Skeletal muscle tissue (tissue), 4 donors: ENCODE results near the gene AGRN. TPM values are rescaled to one million over a fixed set of nuclear protein-coding genes. Genes with fewer than 3 reads are reported as not detected.

Source experiments
- H3K27ac ChIP-seq: one replicate; pipeline ENCODE4 v1.7.0; 2013; ENCODE audit warnings: mild to moderate bottlenecking, low read depth, low read length, inconsistent platforms
- H3K27me3 ChIP-seq, 3 donors: one replicate each; pipeline ENCODE4 v1.7.0; 2013; ENCODE audit warnings: low read length in 3 of 3; ENCODE audit not compliant: control insufficient read depth in 3 of 3, insufficient read depth in 3 of 3
- H3K36me3 ChIP-seq, 3 donors: one replicate each; pipeline ENCODE4 v1.7.0; 2013; ENCODE audit warnings: low read length in 3 of 3; ENCODE audit not compliant: control insufficient read depth in 3 of 3, insufficient read depth in 3 of 3
- H3K4me1 ChIP-seq, 3 donors: one replicate each; pipeline ENCODE4 v1.7.0; 2013; ENCODE audit warnings: low read length in 3 of 3, mild to moderate bottlenecking in 3 of 3; ENCODE audit not compliant: control insufficient read depth in 3 of 3, insufficient read depth in 3 of 3
- H3K4me3 ChIP-seq, 3 donors: one replicate each; pipeline ENCODE4 v1.7.0; 2013; ENCODE audit warnings: low read length in 3 of 3
- H3K9ac ChIP-seq, 3 donors: one replicate each; pipeline ENCODE4 v1.7.0; 2013; ENCODE audit warnings: low read length in 3 of 3, mild to moderate bottlenecking in 3 of 3, moderate library complexity in 2 of 3, low read depth in 1 of 3
- H3K9me3 ChIP-seq, 3 donors: one replicate each; pipeline ENCODE4 v1.7.0; 2013; ENCODE audit warnings: low read length in 3 of 3; ENCODE audit not compliant: control insufficient read depth in 3 of 3
- total RNA-seq: library from RNA; depleted of rRNA; stranded (reverse); fragments of >200 nt; gene quantifications from one replicate; pipeline ENCODE4 v1.2.3, GENCODE V29; 2014
- donor health status: Osteomylitis.

Gene AGRN
- total RNA-seq, 1 donor from 2014 or later = 14.6 TPM

GRCh38 chr1:1043411-1043810, 23.5 kb downstream of the AGRN start:
- Histone ChIP-seq H3K27ac (no peak overlapping the region), H3K4me3 (no peak overlapping the region)

GRCh38 chr1:1043921-1044320, 24.0 kb downstream of the AGRN start:
- Histone ChIP-seq H3K36me3 (peaks cover 0 to 5% (median 0%) of the 10 kb centered on the region in 3 donors), H3K4me1 (peaks cover 0 to 15% (median 8%) of the 10 kb centered on the region in 3 donors), H3K9ac (no peak overlapping the region), H3K27ac (no peak overlapping the region), H3K9me3 (no peaks in the 10 kb centered on the region), H3K27me3 (peaks cover 13 to 21% (median 16%) of the 10 kb centered on the region in 3 donors), H3K4me3 (no peak overlapping the region)

More at GRCh38 chr1:1043411-1043810, 23.5 kb downstream of the AGRN start:
- H3K4me1 ChIP-seq = peaks cover 0 to 15% (median 8%) of the 10 kb centered on the region in 3 donors
- peaks cover 18 to 26% (median 21%) of the 10 kb centered on the region in 3 donors for H3K27me3 ChIP-seq
- H3K9ac ChIP-seq = no peak overlapping the region
- no peaks in the 10 kb centered on the region for H3K9me3 ChIP-seq
- peaks cover 0 to 5% (median 0%) of the 10 kb centered on the region in 3 donors for H3K36me3 ChIP-seq

DNA sequence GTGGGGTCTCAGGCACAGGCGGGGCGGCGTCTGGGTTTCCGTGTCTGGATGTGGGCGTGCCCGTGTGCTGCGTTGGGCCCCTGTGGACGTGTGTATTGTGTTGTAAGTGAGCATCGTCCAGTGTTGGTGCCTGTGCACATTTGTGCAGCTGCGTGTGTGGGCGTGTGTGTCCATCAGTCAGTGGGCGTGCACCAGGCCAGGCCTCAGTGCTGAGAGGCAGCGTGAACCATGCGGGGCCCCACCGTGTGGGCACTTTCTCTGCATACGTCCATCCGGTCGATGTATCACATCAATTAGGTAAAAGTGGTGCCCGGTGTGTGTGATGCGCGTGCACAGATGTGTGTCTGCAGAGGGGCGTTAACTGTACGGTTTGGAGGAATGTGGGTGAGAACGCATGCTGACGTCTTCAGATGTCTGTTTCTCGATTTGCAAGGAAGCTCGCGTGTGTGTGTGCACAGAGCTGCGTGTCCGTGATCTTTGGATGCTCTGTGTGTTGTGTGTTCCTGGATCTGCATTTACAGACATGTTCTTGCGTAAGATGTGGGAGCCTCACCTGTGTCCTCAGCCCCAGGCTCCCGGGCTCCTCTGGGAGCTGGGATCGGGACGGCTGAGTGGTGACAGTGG, 24.6 kb downstream of the AGRN start:
- H3K36me3 ChIP-seq = peaks cover 0 to 5% (median 0%) of the 10 kb centered on the region in 3 donors
- no peaks in the 10 kb centered on the region for H3K9me3 ChIP-seq
- H3K9ac ChIP-seq = no peak overlapping the region
- no peak overlapping the region for H3K27ac ChIP-seq
- H3K27me3 ChIP-seq = peaks cover 7 to 14% (median 10%) of the 10 kb centered on the region in 3 donors
- peaks cover 0 to 10% (median 8%) of the 10 kb centered on the region in 3 donors for H3K4me1 ChIP-seq
- no peak overlapping the region for H3K4me3 ChIP-seq

DNA sequence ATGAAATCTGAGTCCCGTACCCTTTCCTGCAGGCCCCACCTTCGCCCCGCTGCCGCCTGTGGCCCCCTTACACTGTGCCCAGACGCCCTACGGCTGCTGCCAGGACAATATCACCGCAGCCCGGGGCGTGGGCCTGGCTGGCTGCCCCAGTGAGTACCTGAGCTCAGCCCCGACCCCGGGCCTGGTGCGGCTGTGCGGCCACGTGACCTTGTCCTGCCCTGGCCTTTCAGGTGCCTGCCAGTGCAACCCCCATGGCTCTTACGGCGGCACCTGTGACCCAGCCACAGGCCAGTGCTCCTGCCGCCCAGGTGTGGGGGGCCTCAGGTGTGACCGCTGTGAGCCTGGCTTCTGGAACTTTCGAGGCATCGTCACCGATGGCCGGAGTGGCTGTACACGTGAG, 25.2 kb downstream of the AGRN start:
- H3K9me3 ChIP-seq = no peaks in the 10 kb centered on the region
- H3K9ac ChIP-seq = no peak overlapping the region
- H3K4me1 ChIP-seq = peaks cover 0 to 5% (median 5%) of the 10 kb centered on the region in 3 donors
- H3K27me3 ChIP-seq = peaks cover 1 to 8% (median 5%) of the 10 kb centered on the region in 3 donors
- no peak overlapping the region for H3K4me3 ChIP-seq
- H3K27ac ChIP-seq = no peak overlapping the region
- peaks cover 0 to 5% (median 0%) of the 10 kb centered on the region in 3 donors for H3K36me3 ChIP-seq

GRCh38 chr1:1046243-1046642, 26.3 kb downstream of the AGRN start:
- H3K36me3 ChIP-seq = peaks cover 0 to 7% (median 0%) of the 10 kb centered on the region in 3 donors

DNA sequence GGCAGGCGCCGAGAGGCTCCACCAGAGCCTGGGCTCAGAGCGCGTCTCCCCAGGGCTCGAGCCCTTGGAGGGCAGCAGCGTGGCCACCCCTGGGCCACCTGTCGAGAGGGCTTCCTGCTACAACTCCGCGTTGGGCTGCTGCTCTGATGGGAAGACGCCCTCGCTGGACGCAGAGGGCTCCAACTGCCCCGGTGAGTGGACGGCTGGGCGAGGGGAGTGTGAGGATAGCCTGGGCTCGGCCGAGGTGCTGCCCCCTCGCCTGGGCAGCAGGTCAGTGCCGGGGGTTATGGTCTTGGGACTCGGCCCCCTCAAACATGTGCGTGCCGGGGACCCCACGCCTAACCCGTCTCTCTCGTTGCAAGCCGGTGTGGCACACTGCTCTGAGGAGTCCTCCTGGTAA, 26.8 kb downstream of the AGRN start:
- H3K4me1 ChIP-seq = no peaks in the 10 kb centered on the region
- H3K4me3 ChIP-seq = no peak overlapping the region
- H3K27me3 ChIP-seq = peaks cover 0 to 3% (median 0%) of the 10 kb centered on the region in 3 donors
- H3K36me3 ChIP-seq = peaks cover 0 to 7% (median 0%) of the 10 kb centered on the region in 3 donors
- H3K9ac ChIP-seq = no peak overlapping the region
- no peaks in the 10 kb centered on the region for H3K9me3 ChIP-seq
- no peak overlapping the region for H3K27ac ChIP-seq

More at GRCh38 chr1:1046243-1046642, 26.3 kb downstream of the AGRN start:
- peaks cover 0 to 3% (median 0%) of the 10 kb centered on the region in 3 donors for H3K27me3 ChIP-seq
- no peak overlapping the region for H3K9ac ChIP-seq
- no peak overlapping the region for H3K27ac ChIP-seq
- H3K4me1 ChIP-seq = no peaks in the 10 kb centered on the region
- H3K9me3 ChIP-seq = no peaks in the 10 kb centered on the region
- H3K4me3 ChIP-seq = no peak overlapping the region

DNA sequence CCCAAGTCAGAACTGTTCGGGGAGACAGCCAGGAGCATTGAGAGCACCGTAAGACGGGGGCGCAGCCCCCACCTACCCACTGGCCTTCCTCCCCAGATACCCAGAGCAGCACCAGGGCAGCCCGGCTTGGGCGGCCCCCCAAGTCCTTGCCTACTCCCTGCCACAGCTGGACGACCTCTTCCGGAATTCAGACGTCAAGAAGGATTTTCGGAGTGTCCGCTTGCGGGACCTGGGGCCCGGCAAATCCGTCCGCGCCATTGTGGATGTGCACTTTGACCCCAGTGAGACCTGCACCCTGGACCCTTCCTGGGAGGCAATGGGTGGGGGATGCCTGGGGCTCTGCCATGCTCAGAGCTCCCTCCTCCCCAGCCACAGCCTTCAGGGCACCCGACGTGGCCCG, 27.5 kb downstream of the AGRN start:
- H3K4me3 ChIP-seq = no peak overlapping the region
- H3K27me3 ChIP-seq = no peaks in the 10 kb centered on the region
- peaks cover 0 to 7% (median 0%) of the 10 kb centered on the region in 3 donors for H3K36me3 ChIP-seq
- no peak overlapping the region for H3K9ac ChIP-seq
- H3K27ac ChIP-seq = no peak overlapping the region
- no peaks in the 10 kb centered on the region for H3K4me1 ChIP-seq
- no peaks in the 10 kb centered on the region for H3K9me3 ChIP-seq

DNA sequence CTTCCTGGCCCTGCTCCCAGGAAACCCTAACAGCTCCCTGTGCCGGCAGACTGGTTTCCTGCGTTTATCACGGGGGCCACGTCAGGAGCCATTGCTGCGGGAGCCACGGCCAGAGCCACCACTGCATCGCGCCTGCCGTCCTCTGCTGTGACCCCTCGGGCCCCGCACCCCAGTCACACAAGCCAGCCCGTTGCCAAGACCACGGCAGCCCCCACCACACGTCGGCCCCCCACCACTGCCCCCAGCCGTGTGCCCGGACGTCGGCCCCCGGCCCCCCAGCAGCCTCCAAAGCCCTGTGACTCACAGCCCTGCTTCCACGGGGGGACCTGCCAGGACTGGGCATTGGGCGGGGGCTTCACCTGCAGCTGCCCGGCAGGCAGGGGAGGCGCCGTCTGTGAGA, 28.0 kb downstream of the AGRN start:
- Histone ChIP-seq H3K4me3 (no peak overlapping the region), H3K27me3 (no peaks in the 10 kb centered on the region), H3K4me1 (no peaks in the 10 kb centered on the region), H3K36me3 (peaks cover 0 to 7% (median 1%) of the 10 kb centered on the region in 3 donors), H3K27ac (no peak overlapping the region), H3K9me3 (no peaks in the 10 kb centered on the region), H3K9ac (no peak overlapping the region)

DNA sequence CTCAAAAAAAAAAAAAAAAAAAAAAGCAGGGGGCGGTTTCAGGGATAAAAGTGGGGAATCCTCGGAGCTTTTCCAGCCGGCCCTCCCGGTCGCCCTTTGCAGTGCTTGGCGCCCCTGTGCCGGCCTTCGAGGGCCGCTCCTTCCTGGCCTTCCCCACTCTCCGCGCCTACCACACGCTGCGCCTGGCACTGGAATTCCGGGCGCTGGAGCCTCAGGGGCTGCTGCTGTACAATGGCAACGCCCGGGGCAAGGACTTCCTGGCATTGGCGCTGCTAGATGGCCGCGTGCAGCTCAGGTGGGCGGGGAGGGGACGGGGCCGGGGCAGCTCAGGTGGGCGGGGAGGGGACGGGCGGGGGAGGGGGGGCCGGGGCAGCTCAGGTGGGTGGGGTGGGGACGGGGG, 28.8 kb downstream of the AGRN start:
- Histone ChIP-seq H3K4me1 (no peaks in the 10 kb centered on the region), H3K27ac (no peak overlapping the region), H3K9ac (no peak overlapping the region), H3K9me3 (no peaks in the 10 kb centered on the region), H3K36me3 (peaks cover 0 to 7% (median 2%) of the 10 kb centered on the region in 3 donors), H3K4me3 (no peak overlapping the region), H3K27me3 (no peaks in the 10 kb centered on the region)

DNA sequence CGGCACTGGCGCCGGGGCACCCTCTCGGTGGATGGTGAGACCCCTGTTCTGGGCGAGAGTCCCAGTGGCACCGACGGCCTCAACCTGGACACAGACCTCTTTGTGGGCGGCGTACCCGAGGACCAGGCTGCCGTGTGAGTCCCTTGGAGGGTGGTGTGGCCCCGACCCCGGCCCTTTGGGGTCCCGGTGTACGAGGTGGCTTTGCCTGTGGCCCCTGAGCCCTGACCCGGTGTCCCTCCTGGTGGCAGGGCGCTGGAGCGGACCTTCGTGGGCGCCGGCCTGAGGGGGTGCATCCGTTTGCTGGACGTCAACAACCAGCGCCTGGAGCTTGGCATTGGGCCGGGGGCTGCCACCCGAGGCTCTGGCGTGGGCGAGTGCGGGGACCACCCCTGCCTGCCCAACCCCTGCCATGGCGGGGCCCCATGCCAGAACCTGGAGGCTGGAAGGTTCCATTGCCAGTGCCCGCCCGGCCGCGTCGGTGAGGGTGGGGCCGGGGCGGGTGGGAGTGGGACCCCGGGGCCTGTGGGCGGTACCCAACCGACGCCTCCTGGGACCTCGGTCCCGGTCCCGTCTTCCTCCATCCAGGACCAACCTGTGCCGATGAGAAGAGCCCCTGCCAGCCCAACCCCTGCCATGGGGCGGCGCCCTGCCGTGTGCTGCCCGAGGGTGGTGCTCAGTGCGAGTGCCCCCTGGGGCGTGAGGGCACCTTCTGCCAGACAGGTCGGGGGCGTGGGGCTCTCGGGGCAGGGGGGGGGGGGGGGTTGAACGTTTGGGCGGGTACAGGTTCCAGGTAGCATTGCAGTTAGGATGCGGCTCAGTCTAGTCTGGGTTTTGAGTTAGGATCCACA, 29.6 kb downstream of the AGRN start:
- H3K9me3 ChIP-seq = no peaks in the 10 kb centered on the region
- no peak overlapping the region for H3K4me3 ChIP-seq
- no peaks in the 10 kb centered on the region for H3K4me1 ChIP-seq
- no peaks in the 10 kb centered on the region for H3K27me3 ChIP-seq
- H3K36me3 ChIP-seq = peaks cover 0 to 3% (median 2%) of the 10 kb centered on the region in 3 donors
- H3K9ac ChIP-seq = no peak overlapping the region
- H3K27ac ChIP-seq = no peak overlapping the region
